Heart left ventricle (tissue), 16 donors: ENCODE results near the gene PRKN. TPM values are rescaled to one million over a fixed set of nuclear protein-coding genes. Genes with fewer than 3 reads are reported as not detected.

Experiments
- ATAC-seq, 4 donors: fragments of 200-7000 bp; cut with Tn5 transposase; one replicate each; pipeline ENCODE4 v1.9.1; 2020 to 2022; ENCODE audit warnings: moderate library complexity in 4 of 4, mild to moderate bottlenecking in 3 of 4, moderate number of reproducible peaks in 1 of 4
- DNase-seq, 5 donors: peaks; one replicate each; pipeline ENCODE4 v3.0.0-alpha.2; 2020
- H3K27ac ChIP-seq, 12 donors: fragments of 200-600 bp; sonication (generic) in 4 of 12; one replicate each; pipeline versions ENCODE4 v1.5.0 to v1.8.0; 2016 to 2022; ENCODE audit warnings: mild to moderate bottlenecking in 2 of 12
- H3K27me3 ChIP-seq, 9 donors: fragments of 200-600 bp; sonication (generic) in 2 of 9; one replicate each; pipeline versions ENCODE4 v1.5.1 to v1.8.0; 2016 to 2022; ENCODE audit warnings: mild to moderate bottlenecking in 3 of 9
- H3K36me3 ChIP-seq, 9 donors: fragments of 200-600 bp; sonication (generic) in 2 of 9; one replicate each; pipeline versions ENCODE4 v1.5.0 to v1.8.0; 2018 to 2022; ENCODE audit warnings: mild to moderate bottlenecking in 2 of 9
- H3K4me1 ChIP-seq, 12 donors: fragments of 200-600 bp; sonication (generic) in 4 of 12; one replicate each; pipeline versions ENCODE4 v1.5.0 to v1.8.0; 2016 to 2022; ENCODE audit warnings: mild to moderate bottlenecking in 3 of 12
- H3K4me3 ChIP-seq, 12 donors: fragments of 200-600 bp; sonication (generic) in 4 of 12; one replicate each; pipeline versions ENCODE4 v1.5.0 to v1.8.0; 2017 to 2022; ENCODE audit warnings: mild to moderate bottlenecking in 9 of 12, moderate library complexity in 4 of 12
- H3K9me3 ChIP-seq, 12 donors: fragments of 200-600 bp; sonication (generic) in 4 of 12; one replicate each; pipeline versions ENCODE4 v1.5.0 to v1.8.0; 2016 to 2022; ENCODE audit warnings: mild to moderate bottlenecking in 1 of 12
- POLR2A ChIP-seq, 2 donors: fragments of 450-650 bp; IDR thresholded peaks; one replicate each; pipeline ENCODE4 v1.6.1; 2017; ENCODE audit warnings: antibody characterized with exemption in 2 of 2, mild to moderate bottlenecking in 2 of 2, moderate library complexity in 2 of 2
- WGBS, 4 donors: extraction: QIAGEN DNeasy Blood & Tissue Kit in 2 of 4; methylation state at CpG; one replicate each; pipeline versions ENCODE4 v1.1.5 to v1.1.7; 2013 to 2018; 5-methylcytosine and 5-hydroxymethylcytosine counted together
- intact Hi-C, 10 donors: fragments of 100-400 bp; cut with DNase I; formaldehyde crosslinking; loops; one replicate each; pipeline versions ENCODE4 v1.11.1 to v1.14.2; 2022
- polyA plus RNA-seq, 2 donors: library from polyadenylated mRNA; stranded (reverse); fragments of 200-250 nt; gene quantifications; one replicate each; pipeline ENCODE4 v1.2.3, GENCODE V29; 2013
- total RNA-seq, 9 donors: library from RNA; depleted of rRNA in 2 of 9; stranded (reverse); fragments of >200 nt in 2 of 9; fragmentation: NEBNext Ultra II Directional in 3 of 9; extraction: Animal tissue kit (Norgen Biotek cat#: 25700) in 3 of 9; gene quantifications; one replicate each; pipeline versions ENCODE4 v1.1.0 to v1.2.4, GENCODE V29; 2016 to 2023
- TF ChIP-seq, protein P1 (sequence below), 12 donors: fragments of 200-600 bp; sonication (generic) in 4 of 12; IDR thresholded peaks; one replicate each; pipeline versions ENCODE4 v1.5.0 to v1.8.0; 2018 to 2022; ENCODE audit warnings: antibody characterized with exemption in 12 of 12, mild to moderate bottlenecking in 5 of 12
- donor health status: ischemic (EF 13 %, LVEDD 7.1; RV severe dilation, severe dysfunction).
- donor health status: healthy with polysubstance abuse.
- donor health status: DM: no; HTN: yes; CAD: no.
- donor health status: DM: no; HTN: no; CAD: no.
- donor health status: ischemic (EF 25% LVEDD 6.9; RV normal size, moderate dysfunction).
- donor health status: ischemic (EF 25% LVEDD 5.7; RV mildly dilated, moderate dysfunction).
- donor health status: healthy.
- donor health status: DM: yes; HTN: yes; CAD: no.
- donor health status: ischemic (EF 35%, LVEDD 5.7; RV mildly dilated, moderate dysfunction).
- donor health status: nonischemic (EF 11% LVEDD 7.7; RV severe dilation, severe dysfunction).
- donor health status: DM: yes; HTN: yes; CAD: no.
- donor health status: PGD.
- donor health status: ischemic (EF 29% LVEDD 5.4; RV normal size, mild dysfunction).
- donor health status: nonischemic (EF 23%, LVEDD 6.1; RV moderate dilation, normal function).

The PRKN gene
- total and polyA plus RNA-seq, 11 donors, result 3.4 to 32.5 (median 21.2) TPM

DNA sequence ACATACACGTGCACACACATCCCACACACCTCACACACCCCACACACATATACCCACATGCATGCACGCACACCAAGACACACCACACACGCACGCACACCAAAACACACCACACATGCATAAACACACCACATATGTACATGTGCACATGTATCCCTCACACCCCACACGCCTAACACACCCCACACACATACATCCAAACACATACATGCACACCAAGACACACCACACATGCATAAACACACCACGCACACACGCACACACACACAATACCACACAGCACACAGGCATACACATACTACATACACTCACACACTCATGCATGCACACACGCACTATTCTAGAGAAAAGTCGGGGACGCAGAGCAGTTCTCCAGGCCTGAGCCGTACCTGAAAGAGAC lies 671.5 kb downstream of the PRKN start:
- Histone ChIP-seq H3K36me3 (no peaks in the 10 kb centered on the region), H3K4me1 (peaks cover 0 to 22% (median 0%) of the 10 kb centered on the region in 12 donors), H3K27me3 (no peaks in the 10 kb centered on the region), H3K4me3 (no peak overlapping the region), H3K9me3 (no peaks in the 10 kb centered on the region), H3K27ac (peak overlapping the region in 3 of 12 donors; percentile 6 to 50 (median 47))
- 96 to 98% (median 97%) methylated on average over 11 of the region's 11 CpGs for WGBS, 4 donors
- TF ChIP-seq POLR2A (IDR thresholded peaks at IDR 0.05), result no peak
- TF ChIP-seq, protein P1, sequence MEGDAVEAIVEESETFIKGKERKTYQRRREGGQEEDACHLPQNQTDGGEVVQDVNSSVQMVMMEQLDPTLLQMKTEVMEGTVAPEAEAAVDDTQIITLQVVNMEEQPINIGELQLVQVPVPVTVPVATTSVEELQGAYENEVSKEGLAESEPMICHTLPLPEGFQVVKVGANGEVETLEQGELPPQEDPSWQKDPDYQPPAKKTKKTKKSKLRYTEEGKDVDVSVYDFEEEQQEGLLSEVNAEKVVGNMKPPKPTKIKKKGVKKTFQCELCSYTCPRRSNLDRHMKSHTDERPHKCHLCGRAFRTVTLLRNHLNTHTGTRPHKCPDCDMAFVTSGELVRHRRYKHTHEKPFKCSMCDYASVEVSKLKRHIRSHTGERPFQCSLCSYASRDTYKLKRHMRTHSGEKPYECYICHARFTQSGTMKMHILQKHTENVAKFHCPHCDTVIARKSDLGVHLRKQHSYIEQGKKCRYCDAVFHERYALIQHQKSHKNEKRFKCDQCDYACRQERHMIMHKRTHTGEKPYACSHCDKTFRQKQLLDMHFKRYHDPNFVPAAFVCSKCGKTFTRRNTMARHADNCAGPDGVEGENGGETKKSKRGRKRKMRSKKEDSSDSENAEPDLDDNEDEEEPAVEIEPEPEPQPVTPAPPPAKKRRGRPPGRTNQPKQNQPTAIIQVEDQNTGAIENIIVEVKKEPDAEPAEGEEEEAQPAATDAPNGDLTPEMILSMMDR (IDR thresholded peaks at IDR 0.05), result no peak
- intact Hi-C loops, result no loop called here
- no peak for DNase-seq
- peak in 1 of 4 donors; percentile 16 for ATAC-seq

GRCh38 chr6:162055365-162055764 lies 672.2 kb downstream of the PRKN start:
- TF ChIP-seq, protein P1 (IDR thresholded peaks at IDR 0.05), result no peak
- TF ChIP-seq POLR2A (IDR thresholded peaks at IDR 0.05), result no peak
- no peaks in the 10 kb centered on the region for H3K27me3 ChIP-seq
- no peaks in the 10 kb centered on the region for H3K9me3 ChIP-seq
- H3K4me1 ChIP-seq, result peaks cover 0 to 22% (median 0%) of the 10 kb centered on the region in 12 donors
- DNase-seq, result no peak
- no peaks in the 10 kb centered on the region for H3K36me3 ChIP-seq
- WGBS, 4 donors, result 82 to 89% (median 86%) methylated on average over 7 of the region's 7 CpGs
- no peak overlapping the region for H3K4me3 ChIP-seq
- intact Hi-C loops, result no loop called here
- ATAC-seq, result peak in 1 of 4 donors; percentile 4
- no peak overlapping the region for H3K27ac ChIP-seq

- 56 to 61% (median 59%) methylated on average over 7 of the region's 7 CpGs for WGBS, 4 donors
- ATAC-seq, result peak in 1 of 4 donors; percentile 29
- no peak overlapping the region for H3K27ac ChIP-seq
- no peak overlapping the region for H3K4me3 ChIP-seq
- TF ChIP-seq, protein P1 (IDR thresholded peaks at IDR 0.05), result no peak
- H3K36me3 ChIP-seq, result no peaks in the 10 kb centered on the region
- intact Hi-C loops, result no loop called here
- no peaks in the 10 kb centered on the region for H3K27me3 ChIP-seq
- no peak for DNase-seq
- H3K9me3 ChIP-seq, result no peaks in the 10 kb centered on the region
- peaks cover 0 to 18% (median 0%) of the 10 kb centered on the region in 12 donors for H3K4me1 ChIP-seq
Measured at GRCh38 chr6:162053084-162053483, 674.5 kb downstream of the PRKN start.

DNA sequence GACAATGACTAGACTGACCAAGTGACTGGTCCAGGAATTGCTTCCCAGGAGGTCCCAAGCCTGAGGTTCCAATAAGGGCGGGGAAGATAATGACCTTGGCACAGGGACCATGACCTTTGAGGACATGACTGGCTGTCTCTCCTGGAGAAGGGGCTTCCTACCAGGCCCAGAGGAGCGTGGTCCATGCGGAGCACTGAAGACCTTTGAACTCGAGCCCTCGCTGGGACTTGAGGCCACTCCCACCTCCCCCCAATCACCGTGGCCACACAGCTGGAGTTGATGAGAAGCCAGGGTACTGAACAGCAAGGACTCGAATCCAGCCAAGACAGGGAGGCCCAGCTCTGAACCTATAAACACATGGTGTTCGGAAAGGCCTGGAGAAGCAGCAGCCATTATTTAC lies 677.0 kb downstream of the PRKN start:
- no peak for DNase-seq
- Histone ChIP-seq H3K9me3 (no peaks in the 10 kb centered on the region), H3K27me3 (no peaks in the 10 kb centered on the region), H3K36me3 (no peaks in the 10 kb centered on the region), H3K27ac (no peak overlapping the region), H3K4me1 (no peaks in the 10 kb centered on the region), H3K4me3 (no peak overlapping the region)
- intact Hi-C loops, result no loop called here
- no peak for ATAC-seq
- TF ChIP-seq POLR2A (IDR thresholded peaks at IDR 0.05), result no peak
- TF ChIP-seq, protein P1 (IDR thresholded peaks at IDR 0.05), result no peak
- 90 to 97% (median 93%) methylated on average over 8 of the region's 8 CpGs for WGBS, 4 donors
